HepG2 (cell line): ENCODE data around the gene ZKSCAN2. TPM values are rescaled to one million over a fixed set of nuclear protein-coding genes. Genes with fewer than 3 reads are reported as not detected.

Source experiments
- AGO2 ChIP-seq: fragments of 200-400 bp; formaldehyde crosslinking; optimal IDR thresholded peaks from 2 replicates; pipeline ENCODE3; 2017; ENCODE audit warnings: mild to moderate bottlenecking, low read depth, low read length, moderate library complexity
- AKAP8 ChIP-seq: sonication (generic); formaldehyde crosslinking; IDR thresholded peaks from 2 replicates; pipeline ENCODE4 v1.5.1; 2020; ENCODE audit warnings: mild to moderate bottlenecking, missing genetic modification reagents
- BCL6 ChIP-seq: IDR thresholded peaks from 2 replicates; pipeline ENCODE4 v1.6.1; 2016; ENCODE audit warnings: missing genetic modification reagents, missing compliant biosample characterization
- ESRRA ChIP-seq: sonication (generic); formaldehyde crosslinking; IDR thresholded peaks from 2 replicates; pipeline ENCODE4 v1.5.1; 2020; ENCODE audit warnings: mild to moderate bottlenecking, low read depth, missing genetic modification reagents
- GPBP1L1 ChIP-seq: sonication (generic); formaldehyde crosslinking; IDR thresholded peaks from 2 replicates; pipeline ENCODE4 v1.5.0; 2020; ENCODE audit warnings: mild to moderate bottlenecking, missing genetic modification reagents
- NFYC ChIP-seq: IDR thresholded peaks from 2 replicates; pipeline ENCODE4 v1.6.1; 2016; ENCODE audit warnings: missing genetic modification reagents, missing compliant biosample characterization
- PCBP1 ChIP-seq: fragments of 200-400 bp; formaldehyde crosslinking; IDR thresholded peaks from 2 replicates; pipeline ENCODE4 v1.6.1; 2017; ENCODE audit warnings: mild to moderate bottlenecking, low read depth, low read length, borderline replicate concordance
- RXRB ChIP-seq: IDR thresholded peaks from 2 replicates; pipeline ENCODE4 v1.6.1; 2016; ENCODE audit warnings: borderline replicate concordance, missing genetic modification reagents, missing compliant biosample characterization
- SALL1 ChIP-seq: sonication (generic); formaldehyde crosslinking; IDR thresholded peaks from 2 replicates; pipeline ENCODE4 v1.8.0; 2022; ENCODE audit warnings: mild to moderate bottlenecking, missing genetic modification reagents
- SNAPC5 ChIP-seq: sonication (generic); formaldehyde crosslinking; IDR thresholded peaks from 2 replicates; pipeline ENCODE4 v1.8.1; 2023; ENCODE audit warnings: mild to moderate bottlenecking, missing genetic modification reagents, borderline replicate concordance
- STAG1 ChIP-seq: sonication (generic); formaldehyde crosslinking; IDR thresholded peaks from 2 replicates; pipeline ENCODE4 v1.4.0; 2020; ENCODE audit warnings: missing genetic modification reagents
- TAF15 ChIP-seq: fragments of 200-400 bp; formaldehyde crosslinking; IDR thresholded peaks from one replicate; pipeline ENCODE4 v1.6.1; 2018; ENCODE audit warnings: mild to moderate bottlenecking, low read depth, low read length; ENCODE audit not compliant: poor library complexity, severe bottlenecking
- ZBTB2 ChIP-seq: sonication (generic); formaldehyde crosslinking; IDR thresholded peaks from 2 replicates; pipeline ENCODE4 v1.8.0; 2022; ENCODE audit warnings: low read depth, missing genetic modification reagents
- ZKSCAN5 ChIP-seq: sonication (generic); formaldehyde crosslinking; IDR thresholded peaks from 2 replicates; pipeline ENCODE4 v1.5.1; 2020; ENCODE audit warnings: mild to moderate bottlenecking, missing genetic modification reagents
- ZNF138 ChIP-seq: sonication (generic); formaldehyde crosslinking; IDR thresholded peaks from 2 replicates; pipeline ENCODE4 v1.5.0; 2020; ENCODE audit warnings: mild to moderate bottlenecking, low read depth, missing genetic modification reagents
- polyA plus RNA-seq, 8 experiments: library from polyadenylated mRNA; depleted of rRNA in 3 of 8; stranded (reverse) in 7 of 8; unstranded in 1 of 8; fragments of >200 nt; fragmentation: Illumina TruSeq in 4 of 8; extraction: Trizol in 4 of 8; gene quantifications; 2 replicates each; pipeline versions ENCODE4 v1.2.1 to v1.2.3, GENCODE V29; 2011 to 2016; ENCODE audit warnings: low read depth in 4 of 8, missing spikeins in 1 of 8, mixed read lengths in 1 of 8; ENCODE audit not compliant: insufficient read depth in 1 of 8
- total RNA-seq, 5 experiments: library from RNA; depleted of rRNA; stranded (reverse); fragments of >200 nt; fragmentation: Illumina TruSeq; extraction: Trizol; gene quantifications; 2 replicates each; pipeline ENCODE4 v1.2.3, GENCODE V29; 2016; ENCODE audit warnings: low read depth in 1 of 5
- TF ChIP-seq, protein P1 (sequence below): sonication (generic); formaldehyde crosslinking; IDR thresholded peaks from 2 replicates; pipeline ENCODE4 v1.4.0; 2020; ENCODE audit warnings: mild to moderate bottlenecking, missing genetic modification reagents
- TF ChIP-seq, protein P2 (sequence below): sonication (generic); formaldehyde crosslinking; IDR thresholded peaks from 2 replicates; pipeline ENCODE4 v1.4.0; 2020; ENCODE audit warnings: missing genetic modification reagents
- TF ChIP-seq, protein P3 (sequence below): IDR thresholded peaks from 2 replicates; pipeline ENCODE4 v1.6.1; 2016; ENCODE audit warnings: missing genetic modification reagents, missing compliant biosample characterization

Gene ZKSCAN2
- total and polyA plus RNA-seq, 2 of the 13 experiments (the other 11 are each of a cell fraction or from before 2014, with no cell fraction given), result 4.2 to 11.1 TPM

DNA sequence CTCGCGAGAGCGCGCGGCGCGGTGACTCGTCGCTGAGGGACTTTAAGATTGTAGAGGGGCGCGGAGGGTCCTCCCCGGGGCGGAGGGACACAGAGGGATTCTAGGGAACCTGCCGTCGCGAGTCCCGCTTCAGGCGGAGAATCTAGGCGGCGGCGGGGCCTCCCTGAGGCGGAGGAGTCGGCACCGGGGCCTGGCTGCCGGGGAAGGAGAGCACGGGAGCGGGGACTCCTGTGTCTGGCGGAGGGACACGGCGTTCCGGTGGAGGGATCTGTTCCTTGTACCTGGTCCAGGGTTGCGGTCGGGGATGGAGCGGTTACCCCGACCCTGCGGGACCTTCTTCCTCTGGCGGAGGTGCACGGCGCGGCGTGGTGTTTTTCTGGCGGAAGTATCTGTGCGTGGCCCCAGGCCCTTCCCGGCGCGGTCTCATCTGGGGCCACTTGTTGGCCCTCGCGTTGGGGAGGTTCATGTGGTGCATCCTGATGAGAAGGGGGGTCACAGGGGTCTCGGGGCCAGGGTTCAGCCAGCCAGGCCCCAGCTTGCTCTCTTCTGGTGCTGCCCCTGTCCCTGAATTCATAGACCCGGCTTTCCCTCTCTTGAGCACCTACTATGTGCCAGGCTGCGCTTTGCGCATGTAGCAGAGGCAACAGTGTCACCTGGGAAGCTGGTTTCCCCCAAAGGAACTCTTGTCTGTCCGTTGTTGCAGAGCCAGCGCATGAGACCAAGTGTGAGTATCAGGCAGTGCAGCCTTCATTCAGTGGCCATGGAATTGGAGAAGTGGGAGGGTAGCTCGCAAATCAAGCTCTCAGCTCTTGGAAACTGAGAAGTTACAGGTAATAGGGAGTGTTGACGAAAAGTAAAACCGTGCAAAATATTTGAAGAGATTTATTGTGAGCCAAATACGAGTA, 563 bp upstream of the ZKSCAN2 start (continued):
- TF ChIP-seq, protein P1, sequence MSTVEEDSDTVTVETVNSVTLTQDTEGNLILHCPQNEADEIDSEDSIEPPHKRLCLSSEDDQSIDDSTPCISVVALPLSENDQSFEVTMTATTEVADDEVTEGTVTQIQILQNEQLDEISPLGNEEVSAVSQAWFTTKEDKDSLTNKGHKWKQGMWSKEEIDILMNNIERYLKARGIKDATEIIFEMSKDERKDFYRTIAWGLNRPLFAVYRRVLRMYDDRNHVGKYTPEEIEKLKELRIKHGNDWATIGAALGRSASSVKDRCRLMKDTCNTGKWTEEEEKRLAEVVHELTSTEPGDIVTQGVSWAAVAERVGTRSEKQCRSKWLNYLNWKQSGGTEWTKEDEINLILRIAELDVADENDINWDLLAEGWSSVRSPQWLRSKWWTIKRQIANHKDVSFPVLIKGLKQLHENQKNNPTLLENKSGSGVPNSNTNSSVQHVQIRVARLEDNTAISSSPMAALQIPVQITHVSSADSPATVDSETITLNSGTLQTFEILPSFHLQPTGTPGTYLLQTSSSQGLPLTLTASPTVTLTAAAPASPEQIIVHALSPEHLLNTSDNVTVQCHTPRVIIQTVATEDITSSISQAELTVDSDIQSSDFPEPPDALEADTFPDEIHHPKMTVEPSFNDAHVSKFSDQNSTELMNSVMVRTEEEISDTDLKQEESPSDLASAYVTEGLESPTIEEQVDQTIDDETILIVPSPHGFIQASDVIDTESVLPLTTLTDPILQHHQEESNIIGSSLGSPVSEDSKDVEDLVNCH, result no peak; the same call in 1 of the 2 replicates
- no peak for TF ChIP-seq STAG1
- peak; percentile 73 for TF ChIP-seq ESRRA
- no peak for TF ChIP-seq GPBP1L1 (CRISPR knock-in tag)
- TF ChIP-seq ZKSCAN5 (CRISPR knock-in tag), result no peak
- TF ChIP-seq RXRB (CRISPR knock-in tag), result peak; percentile 86
- peak; percentile 99 for TF ChIP-seq ZBTB2 (CRISPR knock-in tag)
- peak; percentile 79 for TF ChIP-seq SALL1 (CRISPR knock-in tag)
- TF ChIP-seq, protein P2, sequence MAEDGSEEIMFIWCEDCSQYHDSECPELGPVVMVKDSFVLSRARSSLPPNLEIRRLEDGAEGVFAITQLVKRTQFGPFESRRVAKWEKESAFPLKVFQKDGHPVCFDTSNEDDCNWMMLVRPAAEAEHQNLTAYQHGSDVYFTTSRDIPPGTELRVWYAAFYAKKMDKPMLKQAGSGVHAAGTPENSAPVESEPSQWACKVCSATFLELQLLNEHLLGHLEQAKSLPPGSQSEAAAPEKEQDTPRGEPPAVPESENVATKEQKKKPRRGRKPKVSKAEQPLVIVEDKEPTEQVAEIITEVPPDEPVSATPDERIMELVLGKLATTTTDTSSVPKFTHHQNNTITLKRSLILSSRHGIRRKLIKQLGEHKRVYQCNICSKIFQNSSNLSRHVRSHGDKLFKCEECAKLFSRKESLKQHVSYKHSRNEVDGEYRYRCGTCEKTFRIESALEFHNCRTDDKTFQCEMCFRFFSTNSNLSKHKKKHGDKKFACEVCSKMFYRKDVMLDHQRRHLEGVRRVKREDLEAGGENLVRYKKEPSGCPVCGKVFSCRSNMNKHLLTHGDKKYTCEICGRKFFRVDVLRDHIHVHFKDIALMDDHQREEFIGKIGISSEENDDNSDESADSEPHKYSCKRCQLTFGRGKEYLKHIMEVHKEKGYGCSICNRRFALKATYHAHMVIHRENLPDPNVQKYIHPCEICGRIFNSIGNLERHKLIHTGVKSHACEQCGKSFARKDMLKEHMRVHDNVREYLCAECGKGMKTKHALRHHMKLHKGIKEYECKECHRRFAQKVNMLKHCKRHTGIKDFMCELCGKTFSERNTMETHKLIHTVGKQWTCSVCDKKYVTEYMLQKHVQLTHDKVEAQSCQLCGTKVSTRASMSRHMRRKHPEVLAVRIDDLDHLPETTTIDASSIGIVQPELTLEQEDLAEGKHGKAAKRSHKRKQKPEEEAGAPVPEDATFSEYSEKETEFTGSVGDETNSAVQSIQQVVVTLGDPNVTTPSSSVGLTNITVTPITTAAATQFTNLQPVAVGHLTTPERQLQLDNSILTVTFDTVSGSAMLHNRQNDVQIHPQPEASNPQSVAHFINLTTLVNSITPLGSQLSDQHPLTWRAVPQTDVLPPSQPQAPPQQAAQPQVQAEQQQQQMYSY (CRISPR knock-in tag), result peak; percentile 69; the same call in 1 of the 2 replicates
- peak; percentile 92 for TF ChIP-seq SNAPC5 (CRISPR knock-in tag)
- peak; percentile 56 for TF ChIP-seq NFYC (CRISPR knock-in tag)
- peak; percentile 97 for TF ChIP-seq AGO2
- peak; percentile 75 for TF ChIP-seq BCL6 (CRISPR knock-in tag)
- TF ChIP-seq, protein P3, sequence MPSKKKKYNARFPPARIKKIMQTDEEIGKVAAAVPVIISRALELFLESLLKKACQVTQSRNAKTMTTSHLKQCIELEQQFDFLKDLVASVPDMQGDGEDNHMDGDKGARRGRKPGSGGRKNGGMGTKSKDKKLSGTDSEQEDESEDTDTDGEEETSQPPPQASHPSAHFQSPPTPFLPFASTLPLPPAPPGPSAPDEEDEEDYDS (CRISPR knock-in tag), result peak; percentile 77
- peak; percentile 100 for TF ChIP-seq PCBP1
- no peak; the same call in 1 of the 2 replicates for TF ChIP-seq ZNF138 (CRISPR knock-in tag)
- peak; percentile 83; the same call in 1 of the 2 replicates for TF ChIP-seq AKAP8 (CRISPR knock-in tag)
- TF ChIP-seq TAF15, result peak; percentile 65
